Effector CD8-positive, alpha-beta T cell (primary cell): Measurements from ENCODE around the gene BACH2.
A peak's percentile ranks its signal among the peaks of the same experiment; 100 is the strongest.

ENCODE experiments used
- DNase-seq: peaks from one replicate; lab custom pipeline; 2025; lab: John Stamatoyannopoulos, UW

The BACH2 gene

DNA sequence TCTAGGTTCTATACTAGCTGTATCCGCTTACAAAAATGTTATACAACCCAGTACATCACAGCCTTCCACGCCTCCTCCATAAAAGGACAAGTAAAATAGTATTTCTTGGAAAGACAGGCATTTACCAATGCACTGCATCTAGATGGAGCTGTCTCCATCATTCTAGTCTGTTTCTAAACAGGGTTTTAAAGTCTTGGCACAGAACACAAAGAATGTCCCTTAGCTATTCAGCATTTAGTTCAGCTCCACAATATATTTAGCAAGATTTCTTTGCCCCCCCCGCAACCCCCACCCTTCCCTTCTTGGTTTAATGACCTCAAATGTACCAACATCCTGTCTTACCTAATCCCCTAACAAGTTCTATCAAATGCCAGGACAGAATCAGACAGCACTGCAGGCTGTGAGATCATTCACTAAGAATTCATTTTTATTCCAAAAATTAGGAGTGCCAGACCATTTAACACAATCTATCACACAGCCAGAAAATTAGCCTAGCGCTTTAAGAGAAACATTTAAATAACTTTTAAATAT lies 198.6 kb downstream of the BACH2 start:
- no peak for DNase-seq

DNA sequence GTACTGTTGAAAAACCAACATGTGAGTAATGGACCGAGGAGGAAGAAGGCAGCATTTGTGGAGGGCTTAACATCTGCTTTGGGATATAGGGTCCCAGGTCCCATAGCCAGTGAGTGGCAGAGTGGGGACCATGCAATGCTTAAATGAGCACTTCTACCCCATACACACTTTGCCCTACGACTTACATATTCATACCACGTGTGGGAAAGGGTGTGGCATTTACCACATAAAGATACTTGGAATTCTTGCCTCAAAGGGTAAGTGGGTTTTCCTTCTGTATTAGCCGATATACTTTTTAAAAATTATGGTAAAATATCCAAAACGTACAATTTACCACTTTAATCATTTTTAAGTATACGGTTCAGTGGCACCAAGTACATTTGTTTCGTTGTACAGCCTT lies 199.3 kb downstream of the BACH2 start:
- no peak for DNase-seq

DNA sequence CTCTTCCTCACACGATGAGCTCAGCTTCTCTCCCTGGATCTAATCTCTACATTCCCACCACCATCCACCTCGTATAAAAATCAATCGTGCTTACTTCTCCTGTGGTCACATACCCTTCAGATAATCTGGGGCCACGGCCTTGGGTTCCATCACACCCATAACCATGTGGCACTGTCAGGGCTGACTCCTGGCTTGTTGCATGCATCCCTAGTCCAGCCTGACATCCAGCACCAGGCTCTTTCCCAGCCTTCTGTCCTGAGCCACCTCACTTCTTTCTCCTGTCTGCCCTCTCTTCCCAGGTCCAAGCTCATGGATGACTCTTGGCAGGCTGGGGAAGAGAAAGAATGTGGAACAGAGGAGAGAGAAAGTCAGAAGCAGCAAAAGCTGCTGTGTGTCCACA lies 199.8 kb downstream of the BACH2 start:
- DNase-seq = no peak

DNA sequence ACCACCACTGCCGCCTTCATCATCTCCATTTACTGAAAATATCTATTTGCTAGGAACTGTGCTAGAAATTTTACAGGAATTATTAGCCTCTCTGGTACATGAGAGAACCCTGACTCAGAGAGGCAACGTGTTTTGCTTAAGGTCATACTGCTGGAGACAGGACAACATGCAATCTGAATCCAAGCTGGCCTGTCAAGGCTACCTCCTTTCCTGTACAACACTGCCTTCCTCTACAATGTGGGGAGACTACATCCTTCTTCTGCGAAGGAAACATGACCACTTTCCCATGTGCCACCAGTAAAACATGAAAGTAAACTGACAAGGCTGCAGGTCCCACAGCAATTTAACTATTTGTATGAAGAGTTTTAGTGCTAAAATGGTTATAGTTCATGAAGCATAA lies 200.9 kb downstream of the BACH2 start:
- no peak for DNase-seq

DNA sequence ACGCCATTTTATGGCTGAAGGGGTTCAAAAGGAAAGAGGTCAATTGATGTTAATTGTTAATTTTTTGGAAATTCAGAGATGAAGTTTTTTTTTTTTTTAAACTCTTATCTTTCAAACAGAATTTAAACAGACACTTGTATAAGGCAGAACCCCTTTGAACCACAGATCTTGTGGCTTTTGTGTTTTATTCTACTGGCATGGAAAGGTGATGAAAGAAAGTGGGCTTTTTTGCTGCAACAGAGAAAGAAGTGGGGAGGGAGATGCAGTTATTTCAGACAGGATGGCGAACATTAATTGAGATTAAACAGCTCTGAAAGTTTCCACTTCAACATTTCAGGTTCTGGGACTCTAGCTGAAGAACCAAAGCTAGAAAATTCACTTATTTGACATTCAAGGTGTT lies 201.5 kb downstream of the BACH2 start:
- no peak for DNase-seq

DNA sequence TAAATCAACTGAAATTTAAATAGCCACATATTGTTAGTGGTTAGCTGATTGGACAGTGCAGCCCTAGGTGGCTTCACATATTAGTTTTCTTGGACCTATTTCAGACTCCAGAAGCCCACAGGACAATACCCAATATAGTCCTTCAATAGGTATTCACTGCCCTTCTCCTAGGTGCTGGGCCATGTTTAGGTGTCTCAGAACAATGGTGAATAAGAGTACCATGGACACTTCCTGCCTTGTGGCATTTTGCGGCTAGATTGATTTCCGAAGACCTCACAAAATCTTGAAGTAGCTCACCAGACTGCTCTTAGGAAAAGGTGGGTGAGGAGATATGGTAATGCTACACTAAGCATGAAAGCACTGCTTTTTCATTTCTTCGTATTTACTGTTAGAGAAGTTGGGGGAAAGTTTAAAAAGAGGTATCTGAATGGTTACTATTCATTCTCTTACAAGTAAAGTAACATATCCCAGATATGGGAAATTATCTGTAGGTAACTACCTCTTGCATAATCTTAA lies 203.0 kb downstream of the BACH2 start:
- no peak for DNase-seq

DNA sequence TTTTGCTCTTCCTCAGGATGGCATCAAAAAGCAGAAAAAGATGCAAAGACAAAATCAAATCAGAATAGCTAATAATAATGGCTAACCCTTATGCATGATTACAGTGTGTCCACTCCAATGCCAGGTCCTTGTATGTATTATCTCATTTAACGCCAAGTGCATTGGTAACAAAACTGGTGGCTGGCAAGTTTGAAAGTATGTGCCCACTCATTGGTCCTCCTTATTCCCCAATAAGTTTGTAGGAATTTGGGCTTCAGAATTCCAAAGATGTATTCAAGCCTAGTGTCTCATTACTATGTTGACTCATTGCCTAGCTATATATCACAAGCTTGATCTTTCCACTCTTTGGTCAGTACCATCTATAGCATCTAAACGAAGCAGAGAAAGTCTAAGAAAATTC lies 205.8 kb downstream of the BACH2 start:
- no peak for DNase-seq

DNA sequence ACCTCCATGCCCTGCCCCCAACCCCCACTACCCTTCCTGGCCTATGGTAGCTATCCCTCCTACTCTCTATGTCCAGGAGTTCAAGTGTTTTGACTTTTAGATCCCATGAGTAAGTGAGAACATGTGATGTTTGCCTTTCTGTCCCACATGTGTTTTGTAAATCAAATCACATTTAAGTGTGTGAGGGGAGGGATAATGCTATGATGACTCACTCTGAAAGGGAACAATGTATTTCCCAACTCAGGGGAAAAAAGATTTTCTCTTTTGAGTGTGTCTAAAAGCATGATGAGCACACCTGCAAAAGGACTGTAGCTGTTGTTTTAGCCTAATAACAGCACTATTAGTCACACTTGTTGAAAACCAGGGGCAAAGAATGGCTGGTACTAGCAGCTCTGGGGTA lies 208.6 kb downstream of the BACH2 start:
- no peak for DNase-seq

DNA sequence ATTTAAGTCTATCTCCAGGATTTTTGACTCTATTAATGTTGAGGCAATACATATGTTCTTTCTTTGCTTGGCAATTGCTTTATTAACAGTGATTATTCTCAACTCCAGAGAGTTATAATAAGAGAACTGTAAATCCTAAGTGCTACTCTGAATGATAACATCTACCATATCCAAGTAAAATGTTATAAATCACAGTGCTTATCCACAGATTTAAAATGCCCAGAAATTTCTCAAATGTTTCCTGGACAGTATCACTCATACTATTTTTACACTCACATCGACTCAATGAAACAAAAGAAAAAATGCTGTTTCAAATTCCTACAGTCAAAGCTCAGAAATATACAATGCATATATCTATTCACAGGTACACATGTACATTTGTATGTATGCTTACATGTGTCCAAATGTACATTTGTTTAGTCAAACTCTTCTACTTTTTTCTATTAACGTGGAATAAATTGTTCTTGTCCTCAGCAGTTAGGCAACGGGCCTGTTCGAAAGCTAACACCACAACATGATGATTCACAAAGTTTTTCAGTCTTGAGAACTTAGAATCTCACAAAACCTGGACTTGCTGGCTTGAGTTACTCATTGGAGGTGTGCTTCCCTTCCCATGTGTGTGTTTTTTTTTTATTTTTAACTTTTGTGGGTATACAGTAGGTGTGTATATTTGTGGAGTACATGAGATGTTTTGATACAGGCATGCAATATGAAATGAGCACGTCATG lies 209.4 kb downstream of the BACH2 start:
- no peak for DNase-seq

DNA sequence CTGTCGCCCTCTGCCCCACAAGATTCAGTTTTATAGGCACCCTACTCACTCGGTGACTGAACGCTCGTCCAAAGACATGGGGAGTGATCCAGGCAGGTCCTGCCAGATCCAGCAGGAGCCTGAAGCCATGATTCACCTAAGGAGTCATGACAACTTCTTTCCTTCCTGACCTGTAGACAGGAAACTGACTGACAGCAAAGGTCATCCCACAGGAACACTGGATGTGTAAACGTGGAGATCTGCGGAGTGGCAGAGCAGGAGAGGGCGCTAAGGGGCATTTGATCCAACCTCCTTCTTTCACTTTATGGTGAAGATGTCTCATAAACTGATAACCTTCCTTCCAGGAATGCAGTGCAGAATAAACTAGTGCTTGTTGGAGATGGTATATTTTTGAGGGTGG lies 210.1 kb downstream of the BACH2 start:
- DNase-seq = no peak

DNA sequence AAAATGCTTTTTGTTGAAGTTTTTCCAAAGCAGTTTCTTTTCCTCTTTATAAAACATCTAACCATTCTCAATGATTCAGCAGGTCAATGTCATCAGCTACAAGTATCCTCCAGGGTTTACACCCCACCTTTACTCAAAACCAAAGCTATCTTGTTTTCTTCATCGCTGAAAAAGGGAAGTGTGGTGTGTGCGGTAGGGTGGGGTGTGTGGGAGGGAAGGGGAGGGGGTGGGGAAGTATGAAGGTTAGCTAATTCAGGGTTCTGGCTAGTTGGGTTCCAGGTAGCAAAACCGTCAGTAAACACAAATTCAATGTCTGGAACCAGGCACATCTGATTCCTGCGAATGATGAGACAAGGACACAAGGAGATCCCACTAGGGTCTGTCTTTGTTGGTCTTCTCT lies 212.8 kb downstream of the BACH2 start:
- DNase-seq = peak; percentile 6

DNA sequence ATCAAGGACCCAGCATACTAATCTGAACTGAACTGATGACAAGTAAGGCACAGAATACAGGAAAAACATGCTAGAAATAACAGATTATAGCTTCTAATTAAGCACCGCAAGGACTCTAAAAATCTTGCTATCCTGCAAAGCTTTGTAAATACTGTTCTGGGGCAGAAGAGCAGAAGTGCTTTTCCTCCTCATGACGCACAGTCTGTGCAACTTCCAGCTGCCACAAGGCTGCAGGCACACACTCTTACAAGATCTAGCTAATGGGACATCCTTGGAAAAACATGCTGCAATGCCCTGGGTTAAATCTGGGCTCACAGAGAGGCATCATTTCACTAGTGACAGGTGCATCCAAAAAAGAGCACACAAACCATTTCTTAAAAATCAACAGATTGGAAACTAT lies 213.8 kb downstream of the BACH2 start:
- no peak for DNase-seq

DNA sequence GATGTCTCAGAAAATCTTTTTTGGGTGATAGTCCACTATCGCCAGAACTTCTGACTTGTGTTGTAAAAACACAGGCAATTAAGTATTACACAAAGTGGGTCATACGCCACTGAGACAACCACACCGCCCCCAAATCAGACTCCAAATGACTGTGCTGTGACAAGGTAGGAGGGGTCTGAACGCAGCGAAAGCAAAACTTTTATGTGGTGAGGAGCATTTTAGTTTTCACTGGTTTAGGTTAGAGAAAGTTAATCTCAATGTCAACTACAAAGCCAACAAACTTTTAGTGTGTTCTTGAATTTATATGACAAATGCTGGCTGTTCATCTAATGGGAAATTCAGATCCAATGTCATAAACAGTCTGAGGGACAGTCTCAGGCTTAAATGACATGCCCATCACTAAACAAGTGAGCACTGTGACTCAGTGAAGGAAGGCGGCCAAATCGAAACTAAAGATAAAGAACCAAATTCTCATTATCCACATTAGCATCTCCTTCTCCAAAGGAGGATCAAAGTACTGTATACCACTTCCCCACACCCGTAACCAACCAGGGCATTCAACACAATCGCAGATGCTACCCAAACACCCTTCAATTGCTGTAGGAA lies 215.7 kb downstream of the BACH2 start:
- DNase-seq = peak; percentile 41

DNA sequence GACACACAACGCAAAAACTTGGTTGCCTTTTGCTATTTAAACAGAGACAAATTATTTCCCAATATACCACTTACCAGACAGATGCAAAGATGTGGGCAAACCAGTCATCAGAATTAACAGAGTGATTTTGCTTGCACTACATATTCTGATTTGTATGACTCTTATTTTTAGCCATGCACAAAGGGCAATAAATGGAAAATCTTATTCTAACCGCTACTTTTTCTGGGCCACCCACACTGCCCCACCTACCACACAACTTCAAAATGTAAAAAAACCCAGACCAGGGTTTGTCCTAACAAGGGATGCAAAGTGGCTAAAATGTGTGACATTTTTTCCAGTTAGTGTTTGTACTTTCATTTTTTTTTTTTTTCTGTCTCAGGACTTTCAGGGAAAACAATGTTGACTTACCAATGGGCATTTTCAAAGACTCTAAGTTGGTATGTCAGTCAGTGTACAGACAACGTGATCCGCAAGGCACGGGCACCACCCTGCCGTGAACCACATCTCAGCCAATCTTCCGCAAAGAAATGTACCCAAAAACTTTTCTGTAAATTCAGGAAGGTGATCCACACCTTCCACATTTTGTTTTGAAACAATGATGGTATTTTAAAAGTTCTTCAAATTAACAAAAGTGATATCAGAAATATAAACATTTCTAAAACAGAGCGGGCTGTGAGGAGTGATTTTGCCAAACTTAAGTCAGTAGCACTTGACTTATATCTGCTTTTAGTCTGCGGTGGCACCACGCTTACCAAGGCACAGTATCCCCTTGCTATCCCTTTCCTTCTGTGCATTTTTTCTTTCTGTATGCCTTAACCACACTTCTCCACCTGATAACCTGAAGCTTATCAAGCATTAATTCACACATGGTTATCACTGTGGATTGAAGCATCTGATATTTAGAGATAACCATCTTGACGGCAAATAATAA lies 216.8 kb downstream of the BACH2 start:
- no peak for DNase-seq

DNA sequence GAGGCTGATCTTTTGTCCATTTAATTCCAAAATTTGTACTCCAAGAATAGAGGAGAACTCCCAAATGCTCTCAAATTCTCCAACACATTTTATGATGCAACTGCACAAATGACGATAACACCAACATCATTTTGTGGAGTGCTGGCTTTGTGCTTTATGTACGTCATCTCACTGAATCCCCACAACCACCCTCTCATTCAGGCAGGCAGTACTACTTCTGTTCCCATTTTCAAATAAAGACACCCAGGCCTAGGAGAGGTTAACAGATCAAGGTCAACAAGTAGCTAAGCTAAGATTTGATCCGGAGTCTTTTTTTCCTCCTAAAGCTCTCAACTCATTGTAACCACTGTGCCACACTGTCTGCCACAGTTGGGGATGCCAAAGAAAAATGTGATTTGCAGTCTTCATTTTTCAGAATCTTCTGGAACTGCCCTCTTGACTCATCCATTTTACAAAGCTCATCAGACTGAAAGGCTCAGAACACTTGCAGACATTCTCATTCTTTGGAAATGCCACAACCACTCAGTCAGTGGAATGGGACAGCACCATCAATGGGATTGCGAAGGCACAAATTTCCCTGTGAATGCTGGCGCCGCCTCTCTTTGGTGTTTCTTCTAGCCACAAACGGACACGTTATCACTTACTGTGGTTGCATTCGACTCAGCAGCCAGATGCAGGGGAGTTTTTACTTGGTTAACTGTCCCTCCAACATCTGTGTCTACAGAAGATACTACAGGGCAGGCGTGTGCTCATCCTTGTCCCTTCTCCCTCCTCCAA lies 217.9 kb downstream of the BACH2 start:
- DNase-seq = peak; percentile 18

DNA sequence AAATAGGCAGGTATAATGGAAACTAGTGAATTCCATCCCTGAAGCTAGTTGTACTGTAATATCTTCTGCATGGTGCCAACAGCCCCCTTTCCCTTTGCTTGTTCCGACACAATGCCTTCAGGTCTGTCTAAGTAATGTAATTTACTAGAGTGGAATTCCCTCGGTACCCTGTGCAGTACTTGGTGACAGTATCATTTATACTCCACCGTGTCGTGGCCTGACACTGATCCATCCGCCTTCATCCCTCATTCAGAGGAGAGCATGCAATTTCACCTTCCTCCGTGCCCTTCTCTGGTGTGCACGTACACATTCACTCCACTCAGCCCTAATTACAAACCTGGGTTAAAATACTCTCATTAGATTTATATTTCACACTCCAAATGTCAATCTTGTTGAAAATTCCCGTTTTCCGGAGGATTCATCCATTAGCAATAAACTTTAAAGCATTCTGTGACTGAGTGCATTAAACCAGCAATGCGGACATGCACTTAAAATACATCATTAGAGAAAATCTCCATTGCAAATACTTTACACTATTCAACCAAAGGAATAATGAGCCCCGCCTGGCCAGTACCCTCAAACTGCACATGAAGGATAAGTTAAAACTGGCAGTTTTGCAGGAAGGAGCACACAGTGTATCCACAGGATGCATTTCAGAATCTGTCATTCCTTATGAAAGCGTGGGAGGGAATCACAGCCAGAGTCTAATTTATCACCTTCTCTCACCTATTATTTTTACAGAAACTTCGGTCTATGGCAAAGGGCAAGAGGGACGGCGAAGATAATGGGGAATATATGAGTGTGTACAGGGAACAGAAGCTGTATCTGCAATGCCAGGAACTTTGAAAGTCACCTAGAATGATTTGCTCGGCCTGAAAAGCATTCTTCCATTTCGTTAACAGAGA lies 219.9 kb downstream of the BACH2 start:
- DNase-seq = no peak

DNA sequence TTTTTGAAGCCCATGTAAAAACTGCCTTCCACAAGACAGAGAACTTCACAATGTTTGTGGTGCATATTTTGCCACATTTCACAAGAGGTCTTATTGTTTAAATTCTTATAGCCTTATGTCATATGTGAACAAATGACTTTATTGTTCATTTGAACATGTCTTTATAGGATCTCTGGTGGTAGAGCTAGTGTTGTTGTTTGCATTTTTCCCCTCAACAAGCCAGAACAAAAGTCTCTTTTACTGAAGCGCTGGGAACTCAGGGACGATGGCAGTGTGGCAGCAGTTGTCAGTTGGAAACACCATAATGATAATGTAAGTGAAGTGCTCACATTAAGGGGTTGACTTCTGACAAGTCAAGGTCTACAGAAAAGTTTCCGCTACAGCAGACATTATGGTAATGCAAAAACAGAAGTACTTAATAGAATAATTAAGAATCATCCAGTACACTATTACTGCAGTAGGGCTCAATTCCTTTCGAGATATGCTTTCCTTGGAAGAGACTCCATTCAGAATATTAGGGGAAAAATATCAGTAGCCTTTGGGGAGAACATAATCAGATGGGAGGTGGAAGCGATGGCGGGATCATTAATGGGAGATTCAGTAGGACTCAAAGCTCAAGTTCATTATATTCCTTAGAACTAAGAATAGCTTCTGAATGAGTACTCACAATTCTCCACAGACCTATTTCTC lies 222.3 kb downstream of the BACH2 start:
- DNase-seq = no peak

DNA sequence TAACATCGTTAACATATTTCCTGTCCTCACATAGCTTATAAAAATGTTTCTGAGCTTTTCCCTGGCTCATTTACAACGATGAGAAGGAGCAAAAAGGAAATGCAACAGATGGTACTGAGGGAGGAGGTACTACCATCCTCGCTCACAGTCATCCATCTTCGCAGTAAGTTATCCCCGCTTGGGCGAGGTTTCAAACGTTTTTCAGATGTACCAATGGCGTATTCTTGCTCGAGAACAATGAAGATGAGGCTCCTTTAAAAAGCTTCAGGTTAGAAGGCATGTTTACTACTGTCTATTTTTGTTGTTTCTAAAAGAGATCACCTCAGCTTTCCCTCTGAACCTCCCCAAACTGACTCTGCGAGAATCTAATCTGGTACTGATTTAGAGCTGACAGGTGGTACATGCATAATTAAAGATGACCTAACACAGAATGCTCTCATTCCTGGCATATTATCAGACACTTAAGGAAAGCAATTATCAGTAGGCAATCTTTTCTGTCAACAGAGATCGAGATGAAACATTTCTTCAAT lies 223.6 kb downstream of the BACH2 start:
- no peak for DNase-seq

DNA sequence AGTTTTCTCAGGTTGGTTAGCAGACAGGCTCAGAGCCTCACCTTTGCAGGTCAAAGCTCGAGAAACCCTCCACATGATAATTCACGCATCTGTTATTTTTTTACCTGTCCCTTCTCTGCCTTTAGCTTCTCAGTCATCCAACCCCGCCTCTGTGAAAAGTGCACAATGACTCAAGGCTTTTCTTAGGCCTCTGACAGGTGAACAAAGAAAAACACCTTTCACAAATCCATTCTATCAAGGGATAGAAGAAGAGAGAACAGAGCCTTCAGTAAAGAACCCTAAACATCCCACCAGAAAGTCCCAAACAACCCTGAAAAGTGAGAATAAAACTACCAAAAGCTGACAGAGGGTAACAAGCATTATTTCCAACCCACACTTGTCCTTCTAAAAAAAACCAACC lies 224.1 kb downstream of the BACH2 start:
- no peak for DNase-seq
